Middle frontal gyrus (tissue), 1 donor: ENCODE measurements around the gene ANLN.

Experiments used
- DNase-seq: peaks from one replicate; pipeline ENCODE4 v3.0.0-alpha.2; 2015; ENCODE audit warnings: low spot score; ENCODE audit errors: extremely low spot score

Gene ANLN

GRCh38 chr7:36407636-36408550 lies 18.2 kb downstream of the ANLN start:
- no peak for DNase-seq

- DNase-seq: no peak
These were observed 18.9 kb downstream of the ANLN start for GRCh38 chr7:36408589-36408988.

- no peak for DNase-seq
These were observed 19.5 kb downstream of the ANLN start for GRCh38 chr7:36409180-36409579.

GRCh38 chr7:36415144-36415543 lies 25.5 kb downstream of the ANLN start:
- DNase-seq: no peak

- DNase-seq: no peak
These were observed 26.6 kb downstream of the ANLN start for GRCh38 chr7:36416251-36416650.

GRCh38 chr7:36420307-36420706 lies 30.6 kb downstream of the ANLN start:
- no peak for DNase-seq

GRCh38 chr7:36422072-36422471 lies 32.4 kb downstream of the ANLN start:
- DNase-seq: no peak

- DNase-seq: no peak
These were observed 34.0 kb downstream of the ANLN start for GRCh38 chr7:36423633-36424032.

GRCh38 chr7:36430186-36430585 lies 40.5 kb downstream of the ANLN start:
- no peak for DNase-seq

- DNase-seq: no peak
These were observed 41.2 kb downstream of the ANLN start for GRCh38 chr7:36430881-36431280.

- no peak for DNase-seq
These were observed 48.5 kb downstream of the ANLN start for GRCh38 chr7:36438211-36438610.

GRCh38 chr7:36439624-36440023 lies 50.0 kb downstream of the ANLN start:
- no peak for DNase-seq

GRCh38 chr7:36440880-36441279 lies 51.2 kb downstream of the ANLN start:
- no peak for DNase-seq

GRCh38 chr7:36441344-36442022 lies 51.8 kb downstream of the ANLN start:
- DNase-seq: no peak

- no peak for DNase-seq
These were observed 59.2 kb downstream of the ANLN start for GRCh38 chr7:36448781-36449379.

- DNase-seq: no peak
These were observed 60.0 kb downstream of the ANLN start for GRCh38 chr7:36449685-36450084.

GRCh38 chr7:36453769-36454168 lies 64.1 kb downstream of the ANLN start:
- no peak for DNase-seq

- DNase-seq: no peak
These were observed 66.0 kb downstream of the ANLN start for GRCh38 chr7:36455646-36456045.

GRCh38 chr7:36456138-36456537 lies 66.5 kb downstream of the ANLN start:
- no peak for DNase-seq

- DNase-seq: no peak
These were observed 66.9 kb downstream of the ANLN start for GRCh38 chr7:36456548-36456947.

GRCh38 chr7:36459236-36459960 lies 69.7 kb downstream of the ANLN start:
- DNase-seq: no peak
